SK-N-SH (cell line): Measurements from ENCODE around the gene KCNF1. TPM values are rescaled to one million over a fixed set of nuclear protein-coding genes. Genes with fewer than 3 reads are reported as not detected.

Experiments used
- CTCF ChIA-PET: fragments of 300-600, 350-600 bp; formaldehyde crosslinking; extraction: SDS; loops from one replicate; lab custom pipeline; 2021; lab: Yijun Ruan, JAX
- POLR2A ChIA-PET: fragments of 350-600 bp; sonication (Branson Sonifier 250); formaldehyde crosslinking; extraction: SDS; loops from one replicate; lab custom pipeline; 2020; ENCODE audit warnings: antibody characterized with exemption, inconsistent platforms; lab: Yijun Ruan, JAX
- DNase-seq: peaks from one replicate; pipeline ENCODE4 v3.0.0; 2012
- H2AFZ ChIP-seq: fragments of 200-600 bp; sonication (generic); 2 replicates; pipeline ENCODE4 v1.8.1; 2016; ENCODE audit warnings: antibody characterized with exemption, mild to moderate bottlenecking, low read depth
- H3F3A ChIP-seq: fragments of 200-600 bp; sonication (generic); replicated peaks from 2 replicates; pipeline ENCODE3; 2016; ENCODE audit warnings: antibody characterized with exemption, mild to moderate bottlenecking; ENCODE audit not compliant: insufficient read depth
- H3K27ac ChIP-seq, 2 experiments: fragments of 200-500 bp in 1 of 2; fragments of 200-600 bp in 1 of 2; sonication (Bioruptor generic) in 1 of 2; sonication (generic), shearing (Covaris generic) in 1 of 2; 2 replicates each; pipeline versions ENCODE4 v1.5.1 to v1.6.1; 2014 to 2016; ENCODE audit warnings: low read depth in 2 of 2, inconsistent platforms in 1 of 2, low read length in 1 of 2, mild to moderate bottlenecking in 1 of 2, mixed read lengths in 1 of 2
- H3K27me3 ChIP-seq: fragments of 200-600 bp; sonication (generic), shearing (Covaris generic); 2 replicates; pipeline ENCODE4 v1.6.1; 2016; ENCODE audit warnings: mixed run types; ENCODE audit not compliant: insufficient read depth
- H3K36me3 ChIP-seq, 2 experiments: fragments of 200-500 bp in 1 of 2; fragments of 200-600 bp in 1 of 2; sonication (Bioruptor generic) in 1 of 2; sonication (generic) in 1 of 2; replicated peaks in 1 of 2; 2 replicates each; pipeline versions ENCODE3 to v1.5.1; 2014 to 2016; ENCODE audit warnings: low read length in 1 of 2, mild to moderate bottlenecking in 1 of 2; ENCODE audit not compliant: insufficient read depth in 2 of 2, control insufficient read depth in 1 of 2
- H3K4me1 ChIP-seq, 2 experiments: fragments of 200-500 bp in 1 of 2; fragments of 200-600 bp in 1 of 2; sonication (Bioruptor generic) in 1 of 2; sonication (generic), shearing (Covaris generic) in 1 of 2; 2 replicates each; pipeline versions ENCODE4 v1.5.1 to v1.6.1; 2014 to 2016; ENCODE audit warnings: low read depth in 1 of 2, low read length in 1 of 2, mixed run types in 1 of 2; ENCODE audit not compliant: insufficient read depth in 2 of 2, control insufficient read depth in 1 of 2
- H3K4me2 ChIP-seq: fragments of 200-600 bp; sonication (generic), shearing (Covaris generic); 2 replicates; pipeline ENCODE4 v1.6.1; 2017; ENCODE audit warnings: mixed run types
- H3K4me3 ChIP-seq, 2 experiments: fragments of 200-500 bp in 1 of 2; fragments of 200-600 bp in 1 of 2; sonication (Bioruptor generic) in 1 of 2; sonication (generic), shearing (Covaris generic) in 1 of 2; 2 replicates each; pipeline versions ENCODE4 v1.5.1 to v1.8.1; 2014 to 2016; ENCODE audit warnings: low read depth in 2 of 2, inconsistent platforms in 1 of 2, low read length in 1 of 2, mild to moderate bottlenecking in 1 of 2, mixed read lengths in 1 of 2, moderate library complexity in 1 of 2
- H3K79me2 ChIP-seq: fragments of 200-600 bp; sonication (generic); 2 replicates; pipeline ENCODE4 v1.8.1; 2017; ENCODE audit warnings: mild to moderate bottlenecking; ENCODE audit not compliant: insufficient read depth
- H3K9ac ChIP-seq: fragments of 200-600 bp; sonication (generic); 2 replicates; pipeline ENCODE4 v1.6.1; 2017; ENCODE audit warnings: mixed run types
- H3K9me2 ChIP-seq: fragments of 200-600 bp; sonication (generic); 2 replicates; pipeline ENCODE4 v1.6.1; 2017; ENCODE audit warnings: mixed run types
- H3K9me3 ChIP-seq: fragments of 200-600 bp; sonication (generic); 2 replicates; pipeline ENCODE4 v1.6.1; 2017; ENCODE audit warnings: mixed run types, mild to moderate bottlenecking, moderate library complexity
- H4K20me1 ChIP-seq: fragments of 200-600 bp; sonication (generic); 2 replicates; pipeline ENCODE4 v1.6.1; 2017; ENCODE audit warnings: mild to moderate bottlenecking, mixed run types; ENCODE audit not compliant: insufficient read depth
- CHD2 ChIP-seq: fragments of 150-350 bp; IDR thresholded peaks from 2 replicates; pipeline ENCODE4 v1.6.1; 2018; ENCODE audit warnings: low read length; ENCODE audit not compliant: partially characterized antibody
- EP300 ChIP-seq, 2 experiments: IDR thresholded peaks; 2 replicates each; pipeline versions ENCODE4 v1.4.0 to v1.6.1; 2012; ENCODE audit warnings: borderline replicate concordance in 1 of 2, low read depth in 1 of 2, low read length in 1 of 2
- EZH2phosphoT487 ChIP-seq: fragments of 200-600 bp; sonication (generic); IDR thresholded peaks from 2 replicates; pipeline ENCODE4 v1.6.1; 2017; ENCODE audit warnings: low read depth, mixed run types, mild to moderate bottlenecking, antibody characterized with exemption, moderate library complexity, borderline replicate concordance
- FOSL2 ChIP-seq: IDR thresholded peaks from 2 replicates; pipeline ENCODE4 v1.4.0; 2012; ENCODE audit warnings: low read depth, mild to moderate bottlenecking, moderate library complexity, borderline replicate concordance
- FOXJ3 ChIP-seq: sonication (generic); formaldehyde crosslinking; IDR thresholded peaks from 2 replicates; pipeline ENCODE4 v1.5.1; 2020; ENCODE audit warnings: mild to moderate bottlenecking, missing genetic modification reagents
- FOXM1 ChIP-seq: IDR thresholded peaks from 2 replicates; pipeline ENCODE4 v1.4.0; 2012; ENCODE audit warnings: low read depth, mild to moderate bottlenecking
- IRF3 ChIP-seq: fragments of 150-350 bp; IDR thresholded peaks from 2 replicates; pipeline ENCODE4 v1.6.1; 2016; ENCODE audit warnings: mild to moderate bottlenecking, low read depth, low read length
- JUND ChIP-seq: IDR thresholded peaks from 2 replicates; pipeline ENCODE4 v1.4.0; 2012
- MEF2A ChIP-seq: IDR thresholded peaks from 2 replicates; pipeline ENCODE4 v1.4.0; 2012; ENCODE audit warnings: low read depth, borderline replicate concordance
- MXI1 ChIP-seq: IDR thresholded peaks from 2 replicates; pipeline ENCODE4 v1.6.1; 2012; ENCODE audit warnings: mild to moderate bottlenecking, low read depth, low read length, improper control_type of control experiment
- NFIC ChIP-seq: IDR thresholded peaks from 2 replicates; pipeline ENCODE4 v1.4.0; 2012; ENCODE audit warnings: borderline replicate concordance
- SIN3A ChIP-seq: IDR thresholded peaks from 2 replicates; pipeline ENCODE4 v1.6.1; 2012; ENCODE audit warnings: low read depth, mild to moderate bottlenecking, low read length, moderate library complexity, borderline replicate concordance
- TAF1 ChIP-seq: IDR thresholded peaks from 2 replicates; pipeline ENCODE4 v1.6.1; 2012; ENCODE audit warnings: low read depth, mild to moderate bottlenecking, low read length, moderate library complexity, borderline replicate concordance
- TCF12 ChIP-seq: IDR thresholded peaks from 2 replicates; pipeline ENCODE4 v1.4.0; 2012
- TEAD4 ChIP-seq: IDR thresholded peaks from 2 replicates; pipeline ENCODE4 v1.4.0; 2012; ENCODE audit warnings: mild to moderate bottlenecking, borderline replicate concordance; ENCODE audit not compliant: insufficient read depth
- WGBS: methylation state at CpG from one replicate; pipeline ENCODE4 v1.1.6; 2017; ENCODE audit warnings: low lambda C conversion rate; 5-methylcytosine and 5-hydroxymethylcytosine counted together
- polyA plus RNA-seq, 3 experiments: library from polyadenylated mRNA; depleted of rRNA; stranded (reverse); fragments of >200 nt; gene quantifications; 2 replicates each; pipeline ENCODE4 v1.2.3, GENCODE V29; 2012
- TF ChIP-seq, protein P1 (sequence below): IDR thresholded peaks from 2 replicates; pipeline ENCODE4 v1.4.0; 2012; ENCODE audit warnings: low read depth, borderline replicate concordance
- TF ChIP-seq, protein P2 (sequence below): IDR thresholded peaks from 2 replicates; pipeline ENCODE4; 2012
- TF ChIP-seq, protein P3 (sequence below): fragments of 200-600 bp; sonication (generic); IDR thresholded peaks from 2 replicates; pipeline ENCODE4 v1.6.1; 2017; ENCODE audit warnings: antibody characterized with exemption, mild to moderate bottlenecking, moderate library complexity

Gene KCNF1
- polyA plus RNA-seq, 1 of the 3 experiments (the other 2 are of a cell fraction): 0.23 TPM

DNA sequence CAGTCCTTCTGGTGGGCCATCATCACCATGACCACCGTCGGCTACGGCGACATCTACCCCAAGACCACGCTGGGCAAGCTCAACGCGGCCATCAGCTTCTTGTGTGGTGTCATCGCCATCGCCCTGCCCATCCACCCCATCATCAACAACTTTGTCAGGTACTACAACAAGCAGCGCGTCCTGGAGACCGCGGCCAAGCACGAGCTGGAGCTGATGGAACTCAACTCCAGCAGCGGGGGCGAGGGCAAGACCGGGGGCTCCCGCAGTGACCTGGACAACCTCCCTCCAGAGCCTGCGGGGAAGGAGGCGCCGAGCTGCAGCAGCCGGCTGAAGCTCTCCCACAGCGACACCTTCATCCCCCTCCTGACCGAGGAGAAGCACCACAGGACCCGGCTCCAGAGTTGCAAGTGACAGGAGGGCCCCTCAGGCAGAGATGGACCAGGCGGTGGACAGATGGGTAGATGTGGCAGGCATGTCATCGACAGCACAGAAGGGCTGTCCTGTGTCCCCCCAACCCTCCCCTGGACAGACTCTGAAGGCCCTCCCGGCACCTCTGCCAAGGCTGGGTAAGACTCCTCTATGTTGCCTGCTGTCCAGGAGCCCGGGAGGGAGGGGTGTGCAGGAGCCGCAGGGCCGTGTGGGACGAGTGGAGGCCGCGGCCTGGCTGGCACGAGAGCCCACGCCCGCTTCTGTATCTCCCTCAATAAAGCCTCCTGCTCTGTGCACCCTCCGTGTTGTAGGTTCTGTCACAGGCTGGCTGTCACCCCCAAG, 2.0 kb downstream of the KCNF1 start:
- Histone ChIP-seq H3K4me1 (peaks cover 0 to 12% of the 10 kb centered on the region in 2 experiments; a peak in 1 of 4 replicates), H3K27me3 (peaks cover 14% of the 10 kb centered on the region; the same call in 1 of the 2 replicates), H2AFZ (no peak overlapping the region), H3F3A (no peaks in the 10 kb centered on the region), H4K20me1 (no peaks in the 10 kb centered on the region), H3K27ac (no peak overlapping the region), H3K9ac (no peak overlapping the region), H3K36me3 (no peaks in the 10 kb centered on the region), H3K9me3 (no peaks in the 10 kb centered on the region), H3K4me2 (no peak overlapping the region), H3K4me3 (no peak overlapping the region), H3K79me2 (no peaks in the 10 kb centered on the region), H3K9me2 (no peaks in the 10 kb centered on the region)
- ChIA-PET POLR2A (no interaction called here), CTCF (interaction anchor here (0.6 to 13.7 kb wide), 11 partner anchors 12 to 498 kb away, joined by 3 to 192 read pairs (median 5); a partner anchor contains a TSS)
- no peak for DNase-seq
- WGBS: 92% methylated on average over 26 of the region's 38 CpGs
- TF ChIP-seq FOXM1 (no peak), FOXJ3 (no peak), FOSL2 (no peak), JUND (no peak), MEF2A (no peak), TAF1 (no peak), EP300 (IDR thresholded peaks at IDR 0.05; ENCODE audit: borderline replicate concordance in 1 of 2, low read depth in 1 of 2, low read length in 1 of 2) (no peak), IRF3 (no peak), EZH2phosphoT487 (no peak), SIN3A (no peak)
- TF ChIP-seq, protein P1, sequence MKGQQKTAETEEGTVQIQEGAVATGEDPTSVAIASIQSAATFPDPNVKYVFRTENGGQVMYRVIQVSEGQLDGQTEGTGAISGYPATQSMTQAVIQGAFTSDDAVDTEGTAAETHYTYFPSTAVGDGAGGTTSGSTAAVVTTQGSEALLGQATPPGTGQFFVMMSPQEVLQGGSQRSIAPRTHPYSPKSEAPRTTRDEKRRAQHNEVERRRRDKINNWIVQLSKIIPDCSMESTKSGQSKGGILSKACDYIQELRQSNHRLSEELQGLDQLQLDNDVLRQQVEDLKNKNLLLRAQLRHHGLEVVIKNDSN: no peak

GRCh38 chr2:10914272-10914693, 2.5 kb downstream of the KCNF1 start:
- Histone ChIP-seq H3K9ac (no peak overlapping the region), H3K9me3 (no peaks in the 10 kb centered on the region), H3K27ac (no peak overlapping the region), H2AFZ (no peak overlapping the region), H3K4me1 (peaks cover 0 to 12% of the 10 kb centered on the region in 2 experiments; a peak in 1 of 4 replicates), H4K20me1 (no peaks in the 10 kb centered on the region), H3K4me3 (no peak overlapping the region), H3K27me3 (peaks cover 14% of the 10 kb centered on the region; the same call in 1 of the 2 replicates), H3K79me2 (no peaks in the 10 kb centered on the region), H3K36me3 (no peaks in the 10 kb centered on the region), H3K4me2 (no peak overlapping the region), H3F3A (no peaks in the 10 kb centered on the region), H3K9me2 (no peaks in the 10 kb centered on the region)
- no peak for TF ChIP-seq CHD2
- TF ChIP-seq NFIC: no peak
- TF ChIP-seq, protein P2, sequence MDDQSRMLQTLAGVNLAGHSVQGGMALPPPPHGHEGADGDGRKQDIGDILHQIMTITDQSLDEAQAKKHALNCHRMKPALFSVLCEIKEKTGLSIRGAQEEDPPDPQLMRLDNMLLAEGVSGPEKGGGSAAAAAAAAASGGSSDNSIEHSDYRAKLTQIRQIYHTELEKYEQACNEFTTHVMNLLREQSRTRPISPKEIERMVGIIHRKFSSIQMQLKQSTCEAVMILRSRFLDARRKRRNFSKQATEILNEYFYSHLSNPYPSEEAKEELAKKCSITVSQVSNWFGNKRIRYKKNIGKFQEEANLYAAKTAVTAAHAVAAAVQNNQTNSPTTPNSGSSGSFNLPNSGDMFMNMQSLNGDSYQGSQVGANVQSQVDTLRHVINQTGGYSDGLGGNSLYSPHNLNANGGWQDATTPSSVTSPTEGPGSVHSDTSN: no peak
- TF ChIP-seq MXI1: no peak
- TF ChIP-seq, protein P3, sequence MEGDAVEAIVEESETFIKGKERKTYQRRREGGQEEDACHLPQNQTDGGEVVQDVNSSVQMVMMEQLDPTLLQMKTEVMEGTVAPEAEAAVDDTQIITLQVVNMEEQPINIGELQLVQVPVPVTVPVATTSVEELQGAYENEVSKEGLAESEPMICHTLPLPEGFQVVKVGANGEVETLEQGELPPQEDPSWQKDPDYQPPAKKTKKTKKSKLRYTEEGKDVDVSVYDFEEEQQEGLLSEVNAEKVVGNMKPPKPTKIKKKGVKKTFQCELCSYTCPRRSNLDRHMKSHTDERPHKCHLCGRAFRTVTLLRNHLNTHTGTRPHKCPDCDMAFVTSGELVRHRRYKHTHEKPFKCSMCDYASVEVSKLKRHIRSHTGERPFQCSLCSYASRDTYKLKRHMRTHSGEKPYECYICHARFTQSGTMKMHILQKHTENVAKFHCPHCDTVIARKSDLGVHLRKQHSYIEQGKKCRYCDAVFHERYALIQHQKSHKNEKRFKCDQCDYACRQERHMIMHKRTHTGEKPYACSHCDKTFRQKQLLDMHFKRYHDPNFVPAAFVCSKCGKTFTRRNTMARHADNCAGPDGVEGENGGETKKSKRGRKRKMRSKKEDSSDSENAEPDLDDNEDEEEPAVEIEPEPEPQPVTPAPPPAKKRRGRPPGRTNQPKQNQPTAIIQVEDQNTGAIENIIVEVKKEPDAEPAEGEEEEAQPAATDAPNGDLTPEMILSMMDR: peak; percentile 32
- TF ChIP-seq TCF12: no peak
- no peak for TF ChIP-seq TEAD4
- POLR2A ChIA-PET: no interaction called here
- no peak for DNase-seq
- WGBS: 72% methylated on average over 7 of the region's 7 CpGs
- CTCF ChIA-PET: interaction anchor here (0.5 to 13.7 kb wide), 9 partner anchors 11 to 497 kb away, joined by 3 to 192 read pairs (median 9); a partner anchor contains a TSS
